Neural progenitor cell (in vitro differentiated cells): ENCODE data around the gene PAQR4.

Experiments
- CTCF ChIP-seq: fragments of 200-600 bp; sonication (generic); IDR thresholded peaks from 2 replicates; pipeline ENCODE4 v1.5.1; 2017; ENCODE audit warnings: antibody characterized with exemption, mild to moderate bottlenecking
- EZH2 ChIP-seq: fragments of 200-600 bp; sonication (generic); IDR thresholded peaks from 2 replicates; pipeline ENCODE4 v1.6.1; 2017; ENCODE audit warnings: antibody characterized with exemption, mild to moderate bottlenecking, moderate library complexity
- EZH2phosphoT487 ChIP-seq: fragments of 200-600 bp; sonication (generic); IDR thresholded peaks from 2 replicates; pipeline ENCODE4 v1.6.1; 2017; ENCODE audit warnings: antibody characterized with exemption

GRCh38 chr16:3022684-3023414, 53.7 kb downstream of the PAQR4 start:
- TF ChIP-seq CTCF, result no peak
- TF ChIP-seq EZH2, result no peak
- TF ChIP-seq EZH2phosphoT487, result no peak
